ENCODE measurements around the gene MCCC1.

- no peak for TF ChIP-seq GATA2 (IDR thresholded peaks at IDR 0.05; ENCODE audit: low read depth, low read length)
- no peak for TF ChIP-seq GATA3 (IDR thresholded peaks at IDR 0.05; ENCODE audit: low read depth, low read length)
These were observed 42.9 kb upstream of the MCCC1 start for GRCh38 chr3:183142199-183142598.

Measured in SH-SY5Y (cell line).